ACC112 (cell line): Measurements from ENCODE around the gene STON2.

ENCODE experiments used
- H2AFZ ChIP-seq: fragments of 200-600 bp; sonication (generic); one replicate; pipeline ENCODE4 v1.6.0; 2017; ENCODE audit warnings: antibody characterized with exemption, low read length; ENCODE audit not compliant: unreplicated experiment
- H3K27ac ChIP-seq: fragments of 200-600 bp; sonication (generic); 2 replicates; pipeline ENCODE4 v1.5.1; 2014; ENCODE audit warnings: low read depth, mild to moderate bottlenecking, antibody characterized with exemption, low read length, moderate library complexity
- H3K27me3 ChIP-seq: fragments of 200-600 bp; sonication (generic); 2 replicates; pipeline ENCODE4 v1.6.1; 2014; ENCODE audit warnings: mild to moderate bottlenecking, antibody characterized with exemption, low read length, moderate library complexity, mixed read lengths; ENCODE audit not compliant: insufficient read depth
- H3K36me3 ChIP-seq: fragments of 200-600 bp; sonication (generic); 2 replicates; pipeline ENCODE4 v1.6.1; 2016; ENCODE audit warnings: mild to moderate bottlenecking, antibody characterized with exemption, low read length, moderate library complexity, mixed read lengths; ENCODE audit not compliant: insufficient read depth
- H3K4me1 ChIP-seq: fragments of 200-600 bp; sonication (generic); one replicate; pipeline ENCODE4 v1.6.1; 2016; ENCODE audit warnings: low read length, mixed read lengths; ENCODE audit not compliant: insufficient read depth, unreplicated experiment, control insufficient read depth
- H3K4me3 ChIP-seq: fragments of 200-600 bp; sonication (generic); 2 replicates; pipeline ENCODE4 v1.5.1; 2014; ENCODE audit warnings: mild to moderate bottlenecking, low read depth, low read length
- H3K79me2 ChIP-seq: fragments of 200-600 bp; sonication (generic); one replicate; pipeline ENCODE4 v1.6.0; 2016; ENCODE audit warnings: low read length; ENCODE audit not compliant: control insufficient read depth, unreplicated experiment, insufficient read depth

Gene STON2

GRCh38 chr14:81418057-81418790 is 18.1 kb upstream of the STON2 start:
- Histone ChIP-seq H2AFZ (no peak overlapping the region), H3K27me3 (no peaks in the 10 kb centered on the region), H3K79me2 (no peaks in the 10 kb centered on the region), H3K4me3 (no peak overlapping the region), H3K4me1 (no peaks in the 10 kb centered on the region), H3K36me3 (no peaks in the 10 kb centered on the region), H3K27ac (no peak overlapping the region)

GRCh38 chr14:81416981-81417380 is 16.9 kb upstream of the STON2 start:
- no peaks in the 10 kb centered on the region for H3K27me3 ChIP-seq
- H3K4me3 ChIP-seq, result no peak overlapping the region
- H3K36me3 ChIP-seq, result no peaks in the 10 kb centered on the region
- H3K4me1 ChIP-seq, result no peaks in the 10 kb centered on the region
- no peak overlapping the region for H3K27ac ChIP-seq
- H2AFZ ChIP-seq, result no peak overlapping the region
- H3K79me2 ChIP-seq, result no peaks in the 10 kb centered on the region

GRCh38 chr14:81416194-81416952 is 16.2 kb upstream of the STON2 start:
- H3K4me3 ChIP-seq, result no peak overlapping the region
- H2AFZ ChIP-seq, result no peak overlapping the region
- H3K27me3 ChIP-seq, result no peaks in the 10 kb centered on the region
- H3K4me1 ChIP-seq, result no peaks in the 10 kb centered on the region
- no peak overlapping the region for H3K27ac ChIP-seq
- no peaks in the 10 kb centered on the region for H3K79me2 ChIP-seq
- no peaks in the 10 kb centered on the region for H3K36me3 ChIP-seq

GRCh38 chr14:81415781-81416180 is 15.7 kb upstream of the STON2 start:
- no peak overlapping the region for H3K4me3 ChIP-seq
- no peaks in the 10 kb centered on the region for H3K36me3 ChIP-seq
- no peak overlapping the region for H3K27ac ChIP-seq
- H3K27me3 ChIP-seq, result peaks cover 4% of the 10 kb centered on the region; the same call in 1 of the 2 replicates
- no peaks in the 10 kb centered on the region for H3K79me2 ChIP-seq
- no peak overlapping the region for H2AFZ ChIP-seq
- no peaks in the 10 kb centered on the region for H3K4me1 ChIP-seq

- H3K27ac ChIP-seq, result no peak overlapping the region
- no peak overlapping the region for H3K4me3 ChIP-seq
- peaks cover 10% of the 10 kb centered on the region; the same call in 1 of the 2 replicates for H3K27me3 ChIP-seq
- H3K36me3 ChIP-seq, result no peaks in the 10 kb centered on the region
- no peaks in the 10 kb centered on the region for H3K4me1 ChIP-seq
- H3K79me2 ChIP-seq, result no peaks in the 10 kb centered on the region
- H2AFZ ChIP-seq, result no peak overlapping the region
Measured at GRCh38 chr14:81414123-81414522, 14.0 kb upstream of the STON2 start.

GRCh38 chr14:81412779-81413178 is 12.7 kb upstream of the STON2 start:
- H3K4me3 ChIP-seq, result no peak overlapping the region
- H3K36me3 ChIP-seq, result no peaks in the 10 kb centered on the region
- no peaks in the 10 kb centered on the region for H3K79me2 ChIP-seq
- no peak overlapping the region for H2AFZ ChIP-seq
- H3K27ac ChIP-seq, result no peak overlapping the region
- H3K4me1 ChIP-seq, result no peaks in the 10 kb centered on the region
- H3K27me3 ChIP-seq, result peaks cover 10% of the 10 kb centered on the region; the same call in 1 of the 2 replicates

GRCh38 chr14:81408595-81408994 is 8.5 kb upstream of the STON2 start:
- Histone ChIP-seq H3K79me2 (no peaks in the 10 kb centered on the region), H3K27me3 (peaks cover 10% of the 10 kb centered on the region), H3K36me3 (no peaks in the 10 kb centered on the region), H2AFZ (no peak overlapping the region), H3K27ac (no peak overlapping the region), H3K4me3 (no peak overlapping the region), H3K4me1 (no peaks in the 10 kb centered on the region)

GRCh38 chr14:81406863-81407262 is 6.7 kb upstream of the STON2 start:
- H3K27ac ChIP-seq, result no peak overlapping the region
- no peak overlapping the region for H2AFZ ChIP-seq
- H3K79me2 ChIP-seq, result no peaks in the 10 kb centered on the region
- H3K4me1 ChIP-seq, result peaks cover 9% of the 10 kb centered on the region
- H3K36me3 ChIP-seq, result no peaks in the 10 kb centered on the region
- H3K27me3 ChIP-seq, result peaks cover 10% of the 10 kb centered on the region
- H3K4me3 ChIP-seq, result no peak overlapping the region

- Histone ChIP-seq H3K4me1 (peaks cover 30% of the 10 kb centered on the region), H2AFZ (no peak overlapping the region), H3K79me2 (no peaks in the 10 kb centered on the region), H3K27me3 (no peaks in the 10 kb centered on the region; the same call in 1 of the 2 replicates), H3K4me3 (peak overlapping the region; percentile 59; the same call in 1 of the 2 replicates), H3K36me3 (no peaks in the 10 kb centered on the region), H3K27ac (peak overlapping the region; percentile 99)
Measured at GRCh38 chr14:81402123-81402495, 2.0 kb upstream of the STON2 start.

GRCh38 chr14:81401420-81402122 is 1.4 kb upstream of the STON2 start:
- no peaks in the 10 kb centered on the region; the same call in 1 of the 2 replicates for H3K27me3 ChIP-seq
- peak overlapping the region; percentile 99 for H3K27ac ChIP-seq
- no peak overlapping the region for H2AFZ ChIP-seq
- H3K4me1 ChIP-seq, result peaks cover 30% of the 10 kb centered on the region
- H3K36me3 ChIP-seq, result no peaks in the 10 kb centered on the region
- no peaks in the 10 kb centered on the region for H3K79me2 ChIP-seq
- peak overlapping the region; percentile 59 for H3K4me3 ChIP-seq
